NCI-H146 (cell line): ENCODE data around the gene TMED6.

Source experiments
- DNase-seq: peaks from one replicate; lab custom pipeline; 2025; lab: John Stamatoyannopoulos, UW

The TMED6 gene

GRCh38 chr16:69324013-69324531 lies 27.5 kb downstream of the TMED6 start:
- no peak for DNase-seq

GRCh38 chr16:69323415-69323814 lies 28.2 kb downstream of the TMED6 start:
- no peak for DNase-seq

- no peak for DNase-seq
These were observed 29.2 kb downstream of the TMED6 start for GRCh38 chr16:69322343-69322742.

GRCh38 chr16:69321080-69321479 lies 30.5 kb downstream of the TMED6 start:
- no peak for DNase-seq

- DNase-seq = no peak
These were observed 30.9 kb downstream of the TMED6 start for GRCh38 chr16:69320740-69321073.

- DNase-seq = no peak
These were observed 31.5 kb downstream of the TMED6 start for GRCh38 chr16:69319826-69320739.

- no peak for DNase-seq
These were observed 32.2 kb downstream of the TMED6 start for GRCh38 chr16:69319381-69319780.

GRCh38 chr16:69318911-69319289 lies 32.7 kb downstream of the TMED6 start:
- DNase-seq = no peak

GRCh38 chr16:69318177-69318910 lies 33.2 kb downstream of the TMED6 start:
- DNase-seq = no peak

GRCh38 chr16:69316595-69317034 lies 35.0 kb downstream of the TMED6 start:
- DNase-seq = no peak

GRCh38 chr16:69315486-69316311 lies 35.9 kb downstream of the TMED6 start:
- no peak for DNase-seq

GRCh38 chr16:69314534-69314933 lies 37.1 kb downstream of the TMED6 start:
- no peak for DNase-seq

GRCh38 chr16:69313469-69313868 lies 38.1 kb downstream of the TMED6 start:
- DNase-seq = no peak

GRCh38 chr16:69311533-69312387 lies 39.8 kb downstream of the TMED6 start:
- DNase-seq = no peak

- peak; percentile 91 for DNase-seq
These were observed 40.7 kb downstream of the TMED6 start, which contains the start of gene VPS4A for GRCh38 chr16:69310653-69311532. Gene VPS4A, plus strand, starts transcription at chr16:69311350. Its CDS starts 162 bp downstream, at chr16:69311512.

- DNase-seq = no peak
These were observed 42.3 kb downstream of the TMED6 start for GRCh38 chr16:69309316-69309715.

- DNase-seq = no peak
These were observed 43.7 kb downstream of the TMED6 start for GRCh38 chr16:69307856-69308255.

- DNase-seq = no peak
These were observed 44.5 kb downstream of the TMED6 start for GRCh38 chr16:69307091-69307490.

- no peak for DNase-seq
These were observed 45.6 kb downstream of the TMED6 start for GRCh38 chr16:69306031-69306430.

GRCh38 chr16:69302301-69302700 lies 49.3 kb downstream of the TMED6 start:
- no peak for DNase-seq
